HG03460 (cell line): ENCODE measurements around the gene PRKCA.

Source experiments
- ATAC-seq: cut with Tn5 transposase; IDR thresholded peaks from one replicate; pipeline ENCODE4 v1.9.1; 2021; ENCODE audit not compliant: unreplicated experiment

PRKCA gene

DNA sequence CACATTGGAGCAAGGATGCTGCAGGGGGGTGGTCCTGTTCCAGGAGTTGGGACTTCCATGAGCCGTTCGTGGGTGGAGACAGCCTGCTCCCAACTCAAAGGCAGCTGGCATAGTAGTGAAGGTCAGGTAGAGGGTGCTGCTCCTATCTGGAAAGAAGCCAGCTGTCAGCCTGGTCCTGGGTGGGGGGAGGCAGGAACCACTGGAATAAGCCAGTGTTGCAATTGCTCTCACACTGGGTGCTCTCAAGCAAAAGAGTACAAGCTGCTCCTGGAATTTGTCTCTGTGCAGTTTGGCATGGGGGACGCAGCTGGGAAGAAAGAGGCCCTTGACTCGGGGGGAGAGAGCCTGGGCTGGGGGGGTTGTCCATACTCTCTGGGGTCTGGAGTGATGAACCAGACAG lies 541.2 kb downstream of the PRKCA start:
- ATAC-seq: no peak

DNA sequence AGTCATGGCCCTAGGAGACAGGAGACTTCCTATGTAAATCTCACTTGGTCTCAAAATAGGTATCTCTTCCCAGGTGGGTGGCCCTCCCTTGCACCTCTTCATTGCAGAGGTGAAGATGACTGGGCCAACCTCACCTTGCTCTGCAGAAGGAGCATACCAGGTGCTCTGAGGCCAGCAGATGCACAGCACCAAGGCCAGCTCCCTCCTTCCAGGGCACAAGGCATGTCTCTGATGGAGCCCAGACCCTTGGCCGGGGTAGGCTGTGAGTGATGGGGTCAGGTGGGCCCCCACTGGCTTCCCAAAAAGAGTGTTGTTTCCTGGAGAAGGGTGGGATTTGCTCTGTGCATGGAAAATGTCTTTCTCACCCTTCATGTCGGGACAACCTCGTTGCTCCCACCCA lies 545.3 kb downstream of the PRKCA start:
- no peak for ATAC-seq

DNA sequence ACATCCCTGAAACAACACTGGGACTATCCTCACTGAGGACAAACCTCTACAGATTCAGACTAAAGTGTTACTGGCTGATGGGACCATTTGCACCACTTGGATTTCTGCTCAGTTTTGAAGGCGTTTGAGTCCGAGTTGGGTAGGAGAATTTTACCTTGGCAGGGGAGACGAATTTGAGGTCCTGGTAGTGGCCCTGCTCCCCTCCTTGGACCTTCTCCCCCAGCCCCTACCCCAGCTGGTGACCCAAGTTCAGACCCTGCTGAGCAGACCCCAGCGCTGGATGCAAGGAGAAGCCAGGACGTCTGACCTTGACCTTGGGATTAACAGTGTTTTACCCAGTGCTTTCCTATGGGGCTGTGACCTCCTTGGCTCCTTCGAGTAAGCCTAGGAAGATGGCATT lies 546.1 kb downstream of the PRKCA start:
- no peak for ATAC-seq

DNA sequence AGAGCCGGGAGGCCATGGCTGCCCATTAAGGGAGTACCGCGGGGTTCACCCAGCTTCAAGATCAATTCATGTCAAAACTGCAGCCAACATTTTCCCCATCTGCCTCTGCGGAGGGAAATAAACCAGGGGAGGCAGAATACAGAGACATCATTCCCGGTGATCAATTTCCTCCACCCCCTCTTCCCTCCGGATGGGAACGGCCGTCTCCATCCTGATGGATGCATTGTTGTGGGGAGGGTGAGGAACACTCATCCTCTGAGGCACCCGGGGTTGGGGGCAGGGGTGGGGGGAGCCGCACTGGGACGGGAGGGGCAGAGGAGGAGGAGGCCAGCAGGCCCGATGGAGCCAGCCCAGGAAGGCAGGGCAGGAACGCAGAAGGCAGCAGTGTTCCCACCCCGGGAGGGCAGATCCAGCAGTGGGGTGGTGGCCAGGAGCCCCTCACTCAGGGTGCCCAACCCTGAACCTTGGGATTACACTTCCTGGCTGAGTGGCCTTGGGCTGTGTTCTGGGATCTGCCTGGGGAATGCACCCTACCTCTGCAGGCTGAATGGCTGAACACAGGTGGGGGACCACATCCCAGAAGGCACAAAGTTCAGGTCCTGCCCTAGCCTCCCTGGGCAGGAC lies 546.7 kb downstream of the PRKCA start:
- no peak for ATAC-seq

DNA sequence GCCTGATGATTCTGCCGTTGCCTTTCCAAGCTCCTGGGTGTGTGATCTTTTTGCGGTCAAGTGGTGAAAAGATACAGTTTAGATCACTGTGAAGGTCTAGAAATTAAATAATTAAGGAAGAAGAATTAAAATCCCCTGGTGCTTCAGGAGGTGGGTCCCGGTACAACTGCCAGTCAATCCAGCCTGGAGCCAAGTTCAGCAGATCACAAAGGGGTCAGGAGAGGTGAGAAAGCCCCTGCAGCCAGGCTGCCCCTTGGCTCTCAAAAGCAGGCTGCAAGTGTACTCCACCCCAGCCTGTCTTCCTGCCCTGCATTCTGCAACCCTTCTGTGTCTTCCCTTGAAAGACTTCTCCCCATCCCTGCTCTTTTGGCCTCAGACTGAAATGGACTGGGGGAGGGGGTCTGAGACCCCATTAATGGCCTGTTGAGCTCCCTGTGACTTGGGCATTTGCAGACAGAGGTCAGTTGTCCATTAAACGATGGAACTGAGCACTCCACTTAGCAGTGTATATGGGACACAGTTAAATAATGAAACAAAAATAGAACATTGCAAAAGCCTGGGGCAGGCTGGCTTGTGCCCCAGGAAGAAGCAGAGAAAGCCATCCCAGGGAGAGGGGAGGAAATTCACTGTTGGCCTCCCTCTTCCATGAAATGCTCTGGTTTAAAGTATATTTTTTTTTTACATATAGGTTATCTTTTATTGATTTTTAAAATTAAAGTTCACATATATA lies 547.6 kb downstream of the PRKCA start:
- ATAC-seq: no peak

DNA sequence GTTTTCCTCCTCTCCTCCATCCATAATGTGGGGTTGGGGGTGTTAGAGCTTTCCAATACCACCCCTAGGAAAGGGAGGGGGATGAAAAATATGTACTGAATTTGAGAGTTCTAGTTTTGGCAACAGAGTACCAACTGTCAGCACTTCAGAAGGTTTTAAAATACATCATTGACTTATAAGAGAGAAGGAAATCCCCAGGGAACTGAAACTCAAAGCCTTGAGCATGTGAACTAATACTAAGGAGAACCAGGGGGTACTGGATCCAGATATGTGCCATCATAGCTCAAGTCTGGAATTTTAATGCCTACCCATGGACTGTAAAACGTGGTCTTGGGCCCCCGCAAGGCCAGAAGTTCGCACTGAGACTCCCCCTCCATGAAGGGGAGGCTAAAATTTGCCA lies 548.3 kb downstream of the PRKCA start:
- no peak for ATAC-seq

DNA sequence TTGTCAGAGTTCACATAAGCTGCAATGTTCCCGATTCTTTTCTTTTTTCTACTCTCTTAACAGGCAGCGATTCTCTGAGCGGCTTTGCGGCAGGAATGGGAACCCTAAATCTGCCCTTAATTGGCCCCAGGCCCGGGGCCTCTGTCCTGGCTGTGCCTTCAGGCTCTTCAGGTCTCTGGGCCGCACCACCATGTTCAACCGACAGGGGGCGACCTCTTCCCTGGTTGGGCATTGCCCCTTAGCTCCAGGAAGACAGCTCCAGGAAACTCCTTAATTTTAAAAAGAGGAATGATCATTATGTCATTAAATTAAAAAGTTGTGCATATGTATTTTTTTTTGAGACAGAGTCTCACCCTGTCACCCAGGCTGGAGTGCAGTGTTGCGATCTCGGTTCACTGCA lies 552.8 kb downstream of the PRKCA start:
- no peak for ATAC-seq

DNA sequence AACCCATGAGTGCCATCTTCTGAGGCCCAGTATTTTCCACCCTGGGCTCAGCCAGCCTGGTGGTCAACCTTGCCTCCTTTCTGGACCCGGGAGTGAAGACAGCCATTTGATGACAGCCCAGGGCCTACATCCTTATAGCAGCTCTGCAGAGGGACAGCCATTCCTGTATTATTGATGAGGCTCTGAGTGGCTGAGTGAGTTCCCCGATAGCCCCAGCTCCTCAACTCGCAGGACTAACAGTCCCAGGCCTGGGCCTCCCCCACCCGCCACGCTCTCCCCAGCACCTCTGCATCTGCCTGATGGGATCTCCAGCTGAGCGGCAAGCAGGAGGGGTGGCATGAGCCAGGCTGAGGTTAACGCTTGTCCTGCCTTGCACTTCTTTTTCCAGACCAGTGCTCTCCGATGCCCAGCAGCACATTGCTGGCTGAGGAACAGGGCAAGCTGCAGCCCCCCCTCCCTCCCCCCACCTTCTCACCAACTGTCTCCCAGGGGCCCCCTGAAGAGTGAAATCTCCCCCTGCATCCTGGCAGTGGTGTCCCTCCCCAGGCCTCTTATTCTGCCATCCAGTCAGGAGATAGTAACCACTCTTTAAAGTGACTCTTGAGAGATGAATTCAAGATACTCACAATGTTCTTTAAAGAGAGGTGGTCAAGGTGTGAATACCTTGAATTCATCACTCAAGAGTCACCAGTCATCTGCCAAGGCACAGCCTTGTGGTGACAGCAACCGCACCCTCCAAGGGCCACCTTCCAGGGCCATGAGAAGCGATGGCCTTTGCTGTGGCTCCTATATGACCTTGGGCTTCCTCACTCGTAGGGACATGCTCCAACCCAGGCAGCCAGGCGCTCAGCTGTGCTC lies 556.0 kb downstream of the PRKCA start:
- no peak for ATAC-seq

DNA sequence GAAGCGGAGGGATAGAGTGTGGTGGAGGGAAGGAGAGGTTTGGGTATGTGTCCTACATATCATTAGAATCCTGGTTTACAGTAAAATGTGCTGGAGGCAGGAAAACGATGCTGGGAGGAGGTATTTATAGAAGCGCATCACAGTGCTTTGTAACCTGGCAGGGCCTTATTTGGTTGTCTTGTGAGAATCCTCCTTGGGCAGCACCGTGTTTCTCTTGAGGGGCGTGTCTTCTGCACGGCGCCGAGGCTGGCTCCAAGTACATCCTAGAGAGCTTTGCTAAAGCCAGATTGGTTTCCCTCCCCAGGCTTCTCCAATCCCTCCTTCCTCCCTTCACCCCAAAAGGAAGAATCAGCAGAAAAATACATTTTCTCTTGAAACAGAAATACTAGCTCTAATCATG lies 556.9 kb downstream of the PRKCA start:
- no peak for ATAC-seq

DNA sequence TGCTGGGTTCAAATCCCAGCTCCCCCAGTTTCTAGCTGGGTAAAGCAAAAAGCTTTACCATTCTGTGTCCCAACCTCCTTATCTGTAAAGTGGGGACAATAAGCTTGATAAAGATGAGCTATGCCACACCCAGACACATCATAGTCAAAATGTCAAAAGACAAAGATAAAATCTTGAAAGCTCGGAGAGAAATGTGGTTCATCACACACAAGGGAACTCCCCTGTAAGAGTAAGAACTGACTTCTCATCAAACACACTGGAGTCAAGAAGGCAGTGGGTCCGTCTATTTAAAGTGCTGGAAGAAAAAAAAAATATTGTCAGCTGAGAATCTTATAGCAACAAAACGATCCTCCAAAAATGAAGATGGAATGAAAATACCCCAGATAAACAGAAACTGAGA lies 557.8 kb downstream of the PRKCA start:
- no peak for ATAC-seq
